Testis (tissue), 3 donors: ENCODE measurements around the gene GNA12. TPM values are rescaled to one million over a fixed set of nuclear protein-coding genes. Genes with fewer than 3 reads are reported as not detected.

Experiments
- DNase-seq: peaks from one replicate; pipeline ENCODE4 v3.0.0-alpha.2; 2019
- H3K27ac ChIP-seq, 2 donors: fragments of 200-600 bp; sonication (generic); one replicate each; pipeline ENCODE4 v1.5.1; 2019
- H3K27me3 ChIP-seq: fragments of 200-600 bp; sonication (generic); one replicate; pipeline ENCODE4 v1.5.1; 2019
- H3K36me3 ChIP-seq: fragments of 200-600 bp; sonication (generic); one replicate; pipeline ENCODE4 v1.5.1; 2017; ENCODE audit warnings: low read depth; ENCODE audit errors: missing control alignments
- H3K4me1 ChIP-seq: fragments of 200-600 bp; sonication (generic); one replicate; pipeline ENCODE4 v1.5.1; 2019
- H3K4me3 ChIP-seq, 2 donors: fragments of 200-600 bp; sonication (generic); one replicate each; pipeline ENCODE4 v1.5.1; 2017 to 2019
- H3K9me3 ChIP-seq: fragments of 200-600 bp; sonication (generic); one replicate; pipeline ENCODE4 v1.5.1; 2017
- POLR2A ChIP-seq: fragments of 450-650 bp; IDR thresholded peaks from one replicate; pipeline ENCODE4 v1.6.1; 2017; ENCODE audit warnings: antibody characterized with exemption, mild to moderate bottlenecking, moderate library complexity
- WGBS, 2 donors: methylation state at CpG; one replicate each; pipeline ENCODE4 v1.1.5; 2018; 5-methylcytosine and 5-hydroxymethylcytosine counted together
- intact Hi-C: fragments of 100-400 bp; cut with DNase I; formaldehyde crosslinking; loops from one replicate; pipeline ENCODE4 v1.15.1; 2023; ENCODE audit warnings: low total_unique reads
- polyA plus RNA-seq: library from polyadenylated mRNA; stranded (reverse); fragments of 350-450 nt; fragmentation: Illumina TruSeq; extraction: RNeasy Lipid Tissue Mini Kit (QIAGEN cat#74804); gene quantifications from one replicate; pipeline ENCODE4 v1.2.3, GENCODE V29; 2014; ENCODE audit warnings: low read depth, low replicate concordance; ENCODE audit not compliant: insufficient read depth
- total RNA-seq, 2 donors: library from RNA; depleted of rRNA; stranded (reverse); fragments of >200 nt; gene quantifications; one replicate each; pipeline ENCODE4 v1.2.3, GENCODE V29; 2016
- TF ChIP-seq, protein P1 (sequence below), 3 experiments: fragments of 450-650 bp in 2 of 3; fragments of 200-600 bp in 1 of 3; sonication (generic) in 1 of 3; IDR thresholded peaks; one replicate each; pipeline ENCODE4 v1.5.1; 2016 to 2019; ENCODE audit warnings: antibody characterized with exemption in 3 of 3, mild to moderate bottlenecking in 2 of 3, moderate library complexity in 1 of 3

Gene GNA12
- total and polyA plus RNA-seq, 3 donors from 2014 or later: 50.0 to 69.6 (median 53.2) TPM

GRCh38 chr7:2775785-2776184, 68.3 kb downstream of the GNA12 start:
- no peaks in the 10 kb centered on the region for H3K4me1 ChIP-seq
- DNase-seq: no peak
- H3K27ac ChIP-seq: no peak overlapping the region
- H3K4me3 ChIP-seq: no peak overlapping the region
- whole genome bisulfite sequencing, 2 donors: 87 to 100% methylated on average over 1 to 4 of the region's 4 CpGs
- intact Hi-C loops: no loop called here
- no peak for TF ChIP-seq POLR2A
- no peaks in the 10 kb centered on the region for H3K36me3 ChIP-seq
- H3K9me3 ChIP-seq: no peaks in the 10 kb centered on the region
- no peaks in the 10 kb centered on the region for H3K27me3 ChIP-seq

- Histone ChIP-seq H3K9me3 (no peaks in the 10 kb centered on the region), H3K27me3 (no peaks in the 10 kb centered on the region), H3K27ac (no peak overlapping the region), H3K36me3 (no peaks in the 10 kb centered on the region), H3K4me3 (no peak overlapping the region), H3K4me1 (no peaks in the 10 kb centered on the region)
- intact Hi-C loops: no loop called here
- no peak for DNase-seq
- TF ChIP-seq, protein P1, sequence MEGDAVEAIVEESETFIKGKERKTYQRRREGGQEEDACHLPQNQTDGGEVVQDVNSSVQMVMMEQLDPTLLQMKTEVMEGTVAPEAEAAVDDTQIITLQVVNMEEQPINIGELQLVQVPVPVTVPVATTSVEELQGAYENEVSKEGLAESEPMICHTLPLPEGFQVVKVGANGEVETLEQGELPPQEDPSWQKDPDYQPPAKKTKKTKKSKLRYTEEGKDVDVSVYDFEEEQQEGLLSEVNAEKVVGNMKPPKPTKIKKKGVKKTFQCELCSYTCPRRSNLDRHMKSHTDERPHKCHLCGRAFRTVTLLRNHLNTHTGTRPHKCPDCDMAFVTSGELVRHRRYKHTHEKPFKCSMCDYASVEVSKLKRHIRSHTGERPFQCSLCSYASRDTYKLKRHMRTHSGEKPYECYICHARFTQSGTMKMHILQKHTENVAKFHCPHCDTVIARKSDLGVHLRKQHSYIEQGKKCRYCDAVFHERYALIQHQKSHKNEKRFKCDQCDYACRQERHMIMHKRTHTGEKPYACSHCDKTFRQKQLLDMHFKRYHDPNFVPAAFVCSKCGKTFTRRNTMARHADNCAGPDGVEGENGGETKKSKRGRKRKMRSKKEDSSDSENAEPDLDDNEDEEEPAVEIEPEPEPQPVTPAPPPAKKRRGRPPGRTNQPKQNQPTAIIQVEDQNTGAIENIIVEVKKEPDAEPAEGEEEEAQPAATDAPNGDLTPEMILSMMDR (IDR thresholded peaks at IDR 0.05): no peak
- TF ChIP-seq POLR2A: no peak
- WGBS, 2 donors: 93 to 95% methylated on average over 10 to 14 of the region's 14 CpGs
These were observed 68.7 kb downstream of the GNA12 start for GRCh38 chr7:2775376-2775775.

GRCh38 chr7:2774935-2775334, 69.2 kb downstream of the GNA12 start:
- no peaks in the 10 kb centered on the region for H3K4me1 ChIP-seq
- DNase-seq: no peak
- H3K9me3 ChIP-seq: no peaks in the 10 kb centered on the region
- no peak overlapping the region for H3K4me3 ChIP-seq
- no peaks in the 10 kb centered on the region for H3K27me3 ChIP-seq
- intact Hi-C loops: no loop called here
- WGBS, 2 donors: 91 to 95% methylated on average over 7 of the region's 7 CpGs
- H3K27ac ChIP-seq: no peak overlapping the region
- no peak for TF ChIP-seq POLR2A
- TF ChIP-seq, protein P1 (IDR thresholded peaks at IDR 0.05): no peak
- no peaks in the 10 kb centered on the region for H3K36me3 ChIP-seq

DNA sequence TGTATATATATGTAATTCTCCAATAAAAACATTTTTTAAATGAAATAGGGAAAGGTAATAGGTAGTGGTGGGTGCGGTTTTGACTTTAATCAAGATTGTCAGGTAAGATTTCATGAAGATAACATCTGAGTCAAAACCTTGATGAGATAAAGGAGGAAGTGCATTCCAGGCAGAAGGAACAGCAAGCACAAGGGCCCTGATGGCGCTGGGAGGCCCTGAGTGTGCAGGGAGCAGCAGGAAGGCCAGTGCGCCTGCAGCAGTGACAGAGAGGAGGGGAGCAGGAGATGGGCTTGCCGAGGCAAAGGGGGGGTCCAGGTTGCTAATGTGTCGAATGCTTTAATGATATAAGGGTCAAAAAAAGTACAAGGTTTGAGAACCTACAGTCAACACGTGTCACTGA, 69.8 kb downstream of the GNA12 start:
- Histone ChIP-seq H3K4me3 (no peak overlapping the region), H3K27ac (no peak overlapping the region)
- WGBS, 2 donors: 81 to 92% methylated on average over 6 of the region's 6 CpGs

GRCh38 chr7:2773608-2774007, 70.5 kb downstream of the GNA12 start:
- TF ChIP-seq POLR2A: no peak
- TF ChIP-seq, protein P1 (IDR thresholded peaks at IDR 0.05): no peak
- no peaks in the 10 kb centered on the region for H3K27me3 ChIP-seq
- intact Hi-C loops: no loop called here
- no peak for DNase-seq
- 97% methylated on average over 11 of the region's 11 CpGs for WGBS, 2 donors
- H3K4me1 ChIP-seq: no peaks in the 10 kb centered on the region
- H3K27ac ChIP-seq: no peak overlapping the region
- H3K4me3 ChIP-seq: no peak overlapping the region
- no peaks in the 10 kb centered on the region for H3K36me3 ChIP-seq
- H3K9me3 ChIP-seq: no peaks in the 10 kb centered on the region

More for the DNA sequence above, 69.8 kb downstream of the GNA12 start:
- H3K4me1 ChIP-seq: no peaks in the 10 kb centered on the region
- no peak for TF ChIP-seq POLR2A
- TF ChIP-seq, protein P1 (IDR thresholded peaks at IDR 0.05): no peak
- intact Hi-C loops: no loop called here
- no peaks in the 10 kb centered on the region for H3K36me3 ChIP-seq
- no peaks in the 10 kb centered on the region for H3K27me3 ChIP-seq
- DNase-seq: no peak
- H3K9me3 ChIP-seq: no peaks in the 10 kb centered on the region
